OCI-LY7 (cell line): ENCODE measurements around the gene ZIC2. TPM values are rescaled to one million over a fixed set of nuclear protein-coding genes. Genes with fewer than 3 reads are reported as not detected.

Source experiments
- BruUV-seq: library from RNA; stranded (reverse); fragments of 400-500 nt; replicated peaks from 2 replicates; lab custom pipeline; 2021; lab: Mats Ljungman, UMichigan
- CTCF ChIA-PET: fragments of 300-600 bp; sonication (Branson Sonifier 250); formaldehyde crosslinking; loops from one replicate; lab custom pipeline; 2022; ENCODE audit warnings: antibody characterized with exemption; ENCODE audit not compliant: unreplicated experiment; lab: Charles Lee
- POLR2A ChIA-PET: fragments of 300-600 bp; sonication (Branson Sonifier 250); formaldehyde crosslinking; loops from one replicate; lab custom pipeline; 2022; ENCODE audit warnings: antibody characterized with exemption; lab: Charles Lee
- DNase-seq: peaks from one replicate; pipeline ENCODE4 v3.0.0-alpha.2; 2015; ENCODE audit warnings: low spot score
- H2AFZ ChIP-seq: fragments of 200-600 bp; sonication (generic), shearing (Covaris generic); 2 replicates; pipeline ENCODE4 v1.6.1; 2014; ENCODE audit warnings: mild to moderate bottlenecking, antibody characterized with exemption, low read length, moderate library complexity
- H3K27ac ChIP-seq: fragments of 200-600 bp; sonication (generic); 2 replicates; pipeline ENCODE4 v1.5.1; 2014; ENCODE audit warnings: mixed run types, low read depth, mild to moderate bottlenecking, moderate library complexity, low read length, inconsistent platforms; ENCODE audit not compliant: poor library complexity, severe bottlenecking
- H3K36me3 ChIP-seq: fragments of 200-600 bp; sonication (generic); 2 replicates; pipeline ENCODE4 v1.6.1; 2014; ENCODE audit warnings: mild to moderate bottlenecking, antibody characterized with exemption, low read length, moderate library complexity, mixed read lengths; ENCODE audit not compliant: insufficient read depth
- H3K4me1 ChIP-seq: fragments of 200-600 bp; sonication (generic); 2 replicates; pipeline ENCODE4 v1.5.1; 2014; ENCODE audit warnings: mild to moderate bottlenecking, low read length; ENCODE audit not compliant: insufficient read depth, poor library complexity, severe bottlenecking
- H3K4me2 ChIP-seq: fragments of 200-600 bp; sonication (generic); 2 replicates; pipeline ENCODE4 v1.6.1; 2014; ENCODE audit warnings: mild to moderate bottlenecking, low read length
- H3K4me3 ChIP-seq: fragments of 200-600 bp; sonication (generic); 2 replicates; pipeline ENCODE4 v1.5.1; 2014; ENCODE audit warnings: mild to moderate bottlenecking, low read depth, low read length; ENCODE audit not compliant: poor library complexity, severe bottlenecking
- H3K79me2 ChIP-seq: fragments of 200-600 bp; sonication (generic); 2 replicates; pipeline ENCODE4 v1.6.1; 2016; ENCODE audit warnings: low read depth, mild to moderate bottlenecking, low read length, moderate library complexity, mixed read lengths; ENCODE audit not compliant: insufficient read depth
- H3K9me2 ChIP-seq: fragments of 200-600 bp; sonication (generic); 2 replicates; pipeline ENCODE4 v1.6.1; 2016; ENCODE audit warnings: mild to moderate bottlenecking, low read length, mixed read lengths; ENCODE audit not compliant: insufficient read depth
- H3K9me3 ChIP-seq: fragments of 200-600 bp; sonication (generic); 2 replicates; pipeline ENCODE4 v1.6.1; 2014; ENCODE audit warnings: mild to moderate bottlenecking, mixed run types, low read length, mixed read lengths
- H4K20me1 ChIP-seq: fragments of 200-600 bp; sonication (generic); 2 replicates; pipeline ENCODE4 v1.6.1; 2014; ENCODE audit warnings: mild to moderate bottlenecking, antibody characterized with exemption, low read length, moderate library complexity, mixed read lengths; ENCODE audit not compliant: insufficient read depth
- CTCF ChIP-seq: fragments of 200-600 bp; sonication (generic); conservative IDR thresholded peaks from 2 replicates; pipeline ENCODE4 v1.5.1; 2014; ENCODE audit warnings: mild to moderate bottlenecking, antibody characterized with exemption, low read length, moderate library complexity, mixed read lengths
- EZH2phosphoT487 ChIP-seq: fragments of 200-600 bp; sonication (generic); IDR thresholded peaks from 2 replicates; pipeline ENCODE4 v1.6.1; 2018; ENCODE audit warnings: low read depth, borderline replicate concordance, mild to moderate bottlenecking, mixed run types, antibody characterized with exemption, low read length, moderate library complexity, mixed read lengths
- intact Hi-C: fragments of 100-400 bp; cut with micrococcal nuclease; formaldehyde crosslinking; loops from one replicate; pipeline ENCODE4 v1.10.0; 2022; ENCODE audit not compliant: unreplicated experiment
- total RNA-seq, 2 experiments: library from RNA; depleted of rRNA in 1 of 2; stranded (reverse); fragments of >200 nt in 1 of 2; shearing (Covaris generic) in 1 of 2; gene quantifications; 2 replicates each; pipeline ENCODE4 v1.2.3, GENCODE V29; 2014 to 2022

ZIC2 gene
- total RNA-seq, 2 experiments from 2014 or later: not detected

- no peaks in the 10 kb centered on the region for H4K20me1 ChIP-seq
- intact Hi-C loops: no loop called here
- H3K4me1 ChIP-seq: no peaks in the 10 kb centered on the region
- H2AFZ ChIP-seq: no peak overlapping the region
- H3K79me2 ChIP-seq: no peaks in the 10 kb centered on the region
- H3K27ac ChIP-seq: no peak overlapping the region
- no peak for DNase-seq
- no peaks in the 10 kb centered on the region for H3K36me3 ChIP-seq
- BruUV-seq: no TSS peak
- POLR2A ChIA-PET: no interaction called here
- H3K4me3 ChIP-seq: no peak overlapping the region
- CTCF ChIA-PET: no interaction called here
- no peaks in the 10 kb centered on the region for H3K9me2 ChIP-seq
- TF ChIP-seq EZH2phosphoT487 (no peak), CTCF (no peak)
- no peak overlapping the region for H3K4me2 ChIP-seq
- no peaks in the 10 kb centered on the region for H3K9me3 ChIP-seq
Measured at GRCh38 chr13:99967869-99968520, 13.6 kb upstream of the ZIC2 start.

GRCh38 chr13:99968521-99969452 is 12.8 kb upstream of the ZIC2 start:
- intact Hi-C loops: no loop called here
- no TSS peak for BruUV-seq
- Histone ChIP-seq H3K9me3 (no peaks in the 10 kb centered on the region), H3K36me3 (no peaks in the 10 kb centered on the region), H3K4me2 (no peak overlapping the region), H2AFZ (no peak overlapping the region), H3K79me2 (no peaks in the 10 kb centered on the region), H4K20me1 (no peaks in the 10 kb centered on the region), H3K27ac (no peak overlapping the region), H3K4me3 (no peak overlapping the region), H3K4me1 (no peaks in the 10 kb centered on the region), H3K9me2 (no peaks in the 10 kb centered on the region)
- ChIA-PET POLR2A (no interaction called here), CTCF (no interaction called here)
- no peak for TF ChIP-seq EZH2phosphoT487
- TF ChIP-seq CTCF: no peak
- no peak for DNase-seq
